CD14-positive monocyte (primary cell): ENCODE measurements around the gene ARHGEF6. TPM values are rescaled to one million over a fixed set of nuclear protein-coding genes. Genes with fewer than 3 reads are reported as not detected.

ENCODE experiments used
- DNase-seq, 3 donors: peaks; one replicate each; pipeline ENCODE4 v3.0.0-alpha.2; 2011 to 2022
- H2AFZ ChIP-seq: 2 replicates; pipeline ENCODE4 v1.6.0; 2012; ENCODE audit warnings: mild to moderate bottlenecking, low read depth, low read length, inconsistent platforms; ENCODE audit not compliant: insufficient read depth, poor library complexity, severe bottlenecking
- H3K27ac ChIP-seq, 2 donors: 1 replicate in 1 of 2; 2 replicates in 1 of 2; pipeline ENCODE4 v1.5.1; 2012 to 2013; ENCODE audit warnings: low read length in 2 of 2, control low read depth in 1 of 2, inconsistent platforms in 1 of 2, low read depth in 1 of 2, mild to moderate bottlenecking in 1 of 2
- H3K27me3 ChIP-seq, 2 donors: one replicate each; pipeline versions ENCODE4 v1.6.0 to v1.6.1; 2011 to 2013; ENCODE audit warnings: low read length in 2 of 2; ENCODE audit not compliant: control insufficient read depth in 2 of 2, insufficient read depth in 2 of 2
- H3K36me3 ChIP-seq, 2 donors: replicated peaks in 1 of 2; 1 replicate in 1 of 2; 2 replicates in 1 of 2; pipeline versions ENCODE4 v1.5.1 to v1.6.1; 2012 to 2013; ENCODE audit warnings: low read length in 2 of 2, control low read depth in 1 of 2, inconsistent platforms in 1 of 2, mild to moderate bottlenecking in 1 of 2; ENCODE audit not compliant: insufficient read depth in 2 of 2, control insufficient read depth in 1 of 2
- H3K4me1 ChIP-seq, 2 donors: 1 replicate in 1 of 2; 2 replicates in 1 of 2; pipeline versions ENCODE4 v1.5.1 to v1.6.1; 2012 to 2013; ENCODE audit warnings: low read length in 2 of 2, control low read depth in 1 of 2, inconsistent platforms in 1 of 2, mild to moderate bottlenecking in 1 of 2, moderate library complexity in 1 of 2; ENCODE audit not compliant: insufficient read depth in 2 of 2, control insufficient read depth in 1 of 2
- H3K4me2 ChIP-seq: replicated peaks from 2 replicates; pipeline ENCODE3; 2012; ENCODE audit warnings: low read length, moderate library complexity, mild to moderate bottlenecking; ENCODE audit not compliant: poor library complexity, severe bottlenecking; ENCODE audit errors: extremely low read depth
- H3K4me3 ChIP-seq, 3 experiments: fragments of 200-600 bp in 1 of 3; sonication (generic) in 1 of 3; replicated peaks in 1 of 3; 1 replicate in 2 of 3; 2 replicates in 1 of 3; pipeline ENCODE4 v1.5.1; 2011 to 2013; ENCODE audit warnings: low read length in 3 of 3, mild to moderate bottlenecking in 3 of 3, control low read depth in 2 of 3, low read depth in 2 of 3, inconsistent platforms in 1 of 3, moderate library complexity in 1 of 3
- H3K79me2 ChIP-seq: 2 replicates; pipeline ENCODE4 v1.6.0; 2012; ENCODE audit warnings: mild to moderate bottlenecking, control low read depth, inconsistent platforms, low read length, moderate library complexity; ENCODE audit not compliant: insufficient read depth
- H3K9ac ChIP-seq: 2 replicates; pipeline ENCODE4 v1.6.0; 2017; ENCODE audit warnings: low read length, mild to moderate bottlenecking; ENCODE audit not compliant: insufficient read depth, poor library complexity, severe bottlenecking
- H3K9me3 ChIP-seq, 2 donors: replicated peaks in 1 of 2; 1 replicate in 1 of 2; 2 replicates in 1 of 2; pipeline versions ENCODE4 v1.5.1 to v1.6.1; 2012 to 2013; ENCODE audit warnings: low read length in 2 of 2, control low read depth in 1 of 2; ENCODE audit not compliant: control insufficient read depth in 1 of 2, insufficient read depth in 1 of 2
- H4K20me1 ChIP-seq: 2 replicates; pipeline ENCODE4 v1.6.0; 2012; ENCODE audit warnings: mild to moderate bottlenecking, low read length, control low read depth, moderate library complexity; ENCODE audit not compliant: insufficient read depth
- H3K27ac Mint-ChIP-seq, 7 donors: one replicate each; pipeline ENCODE4 v1.8.0; 2020; ENCODE audit warnings: mild to moderate bottlenecking in 7 of 7, mixed read lengths in 7 of 7, moderate library complexity in 6 of 7, inconsistent platforms in 2 of 7
- H3K27me3 Mint-ChIP-seq, 3 donors: one replicate each; pipeline ENCODE4 v1.8.0; 2021 to 2022; ENCODE audit warnings: low read depth in 3 of 3, mild to moderate bottlenecking in 3 of 3, mixed read lengths in 3 of 3, moderate library complexity in 3 of 3, inconsistent platforms in 1 of 3
- H3K36me3 Mint-ChIP-seq, 2 donors: one replicate each; pipeline ENCODE4 v1.8.0; 2020; ENCODE audit warnings: mixed read lengths in 2 of 2, inconsistent platforms in 1 of 2, mild to moderate bottlenecking in 1 of 2
- H3K4me1 Mint-ChIP-seq: one replicate; pipeline ENCODE4 v1.8.0; 2020; ENCODE audit warnings: mild to moderate bottlenecking, mixed read lengths
- H3K4me3 Mint-ChIP-seq, 2 donors: one replicate each; pipeline ENCODE4 v1.8.0; 2020; ENCODE audit warnings: mild to moderate bottlenecking in 2 of 2, mixed read lengths in 2 of 2, moderate library complexity in 1 of 2
- H3K9me3 Mint-ChIP-seq, 7 donors: one replicate each; pipeline ENCODE4 v1.8.0; 2020 to 2022; ENCODE audit warnings: mixed read lengths in 7 of 7, mild to moderate bottlenecking in 6 of 7, moderate library complexity in 6 of 7, inconsistent platforms in 2 of 7
- WGBS: methylation state at CpG from one replicate; pipeline ENCODE4 v1.1.5; 2013; ENCODE audit warnings: missing lambda C conversion rate; ENCODE audit not compliant: insufficient coverage; 5-methylcytosine and 5-hydroxymethylcytosine counted together
- intact Hi-C, 2 donors: fragments of 100-400 bp; cut with micrococcal nuclease; formaldehyde crosslinking; loops; one replicate each; pipeline versions ENCODE4 v1.15.0 to v1.15.1; 2023
- polyA plus RNA-seq, 3 donors: library from polyadenylated mRNA; depleted of rRNA in 1 of 3; unstranded in 2 of 3; stranded (reverse) in 1 of 3; fragments of 300-500 nt in 2 of 3; fragments of >200 nt in 1 of 3; fragmentation: Illumina TruSeq in 2 of 3; gene quantifications; 1 replicate in 2 of 3; 2 replicates in 1 of 3; pipeline ENCODE4 v1.2.3, GENCODE V29; 2012 to 2021
- TF ChIP-seq, protein P1 (sequence below): fragments of 200-600 bp; IDR thresholded peaks from one replicate; pipeline ENCODE4 v1.8.0; 2022; ENCODE audit warnings: antibody characterized with exemption, mild to moderate bottlenecking

Gene ARHGEF6
- polyA plus RNA-seq, 3 donors, result 51.4 to 79.2 (median 57.0) TPM

GRCh38 chrX:136752346-136752745, 28.4 kb downstream of the ARHGEF6 start:
- peaks cover 65% of the 10 kb centered on the region for H3K4me1 Mint-ChIP-seq

DNA sequence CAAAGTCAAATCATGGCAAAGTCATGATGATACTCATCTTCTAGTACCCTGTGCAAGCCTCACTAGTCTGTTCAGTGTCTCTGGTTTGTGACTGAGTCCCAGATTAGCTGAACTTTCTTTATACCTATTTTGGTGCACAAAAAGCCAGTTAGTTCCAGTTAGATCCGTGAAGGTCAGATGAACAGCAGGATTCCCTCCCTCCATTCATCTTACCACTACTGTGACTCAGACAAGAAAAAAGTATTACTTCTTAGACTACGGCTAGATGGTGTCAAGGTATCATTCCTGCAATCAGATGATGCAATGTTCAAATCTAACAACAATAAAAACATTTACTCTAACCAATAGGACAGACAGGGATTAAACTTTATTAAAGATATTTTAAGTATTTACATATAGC, 30.4 kb downstream of the ARHGEF6 start:
- no peak overlapping the region for H2AFZ ChIP-seq
- H3K9me3 Mint-ChIP-seq, result peaks cover 0 to 1% (median 0%) of the 10 kb centered on the region in 7 donors
- H3K9me3 ChIP-seq, result no peaks in the 10 kb centered on the region
- H3K4me1 ChIP-seq, result peaks cover 67 to 87% of the 10 kb centered on the region in 2 donors
- peaks cover 2 to 4% of the 10 kb centered on the region in 2 donors for H3K36me3 Mint-ChIP-seq
- H3K27ac Mint-ChIP-seq, result no peak overlapping the region
- H3K27me3 ChIP-seq, result no peaks in the 10 kb centered on the region
- DNase-seq, result no peak
- intact Hi-C loops, result no loop called here
- WGBS, result no CpG with 5 or more reads among the region's 2 CpGs
- no peak overlapping the region for H3K4me3 Mint-ChIP-seq
- no peak overlapping the region for H3K9ac ChIP-seq
- peaks cover 5% of the 10 kb centered on the region for H4K20me1 ChIP-seq
- H3K79me2 ChIP-seq, result peaks cover 84% of the 10 kb centered on the region
- H3K4me3 ChIP-seq, result no peak overlapping the region
- H3K36me3 ChIP-seq, result no peaks in the 10 kb centered on the region
- peaks cover 79% of the 10 kb centered on the region for H3K4me1 Mint-ChIP-seq
- H3K4me2 ChIP-seq, result no peak overlapping the region
- no peaks in the 10 kb centered on the region for H3K27me3 Mint-ChIP-seq
- H3K27ac ChIP-seq, result peak overlapping the region in 1 of 2 donors; percentile 57
- TF ChIP-seq, protein P1, sequence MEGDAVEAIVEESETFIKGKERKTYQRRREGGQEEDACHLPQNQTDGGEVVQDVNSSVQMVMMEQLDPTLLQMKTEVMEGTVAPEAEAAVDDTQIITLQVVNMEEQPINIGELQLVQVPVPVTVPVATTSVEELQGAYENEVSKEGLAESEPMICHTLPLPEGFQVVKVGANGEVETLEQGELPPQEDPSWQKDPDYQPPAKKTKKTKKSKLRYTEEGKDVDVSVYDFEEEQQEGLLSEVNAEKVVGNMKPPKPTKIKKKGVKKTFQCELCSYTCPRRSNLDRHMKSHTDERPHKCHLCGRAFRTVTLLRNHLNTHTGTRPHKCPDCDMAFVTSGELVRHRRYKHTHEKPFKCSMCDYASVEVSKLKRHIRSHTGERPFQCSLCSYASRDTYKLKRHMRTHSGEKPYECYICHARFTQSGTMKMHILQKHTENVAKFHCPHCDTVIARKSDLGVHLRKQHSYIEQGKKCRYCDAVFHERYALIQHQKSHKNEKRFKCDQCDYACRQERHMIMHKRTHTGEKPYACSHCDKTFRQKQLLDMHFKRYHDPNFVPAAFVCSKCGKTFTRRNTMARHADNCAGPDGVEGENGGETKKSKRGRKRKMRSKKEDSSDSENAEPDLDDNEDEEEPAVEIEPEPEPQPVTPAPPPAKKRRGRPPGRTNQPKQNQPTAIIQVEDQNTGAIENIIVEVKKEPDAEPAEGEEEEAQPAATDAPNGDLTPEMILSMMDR, result no peak

More at GRCh38 chrX:136752346-136752745, 28.4 kb downstream of the ARHGEF6 start:
- Mint-ChIP-seq H3K27ac (peak overlapping the region in 1 of 7 donors; percentile 54), H3K4me3 (no peak overlapping the region), H3K36me3 (no peaks in the 10 kb centered on the region), H3K9me3 (peaks cover 0 to 1% (median 0%) of the 10 kb centered on the region in 7 donors), H3K27me3 (no peaks in the 10 kb centered on the region)
- H3K9ac ChIP-seq, result no peak overlapping the region
- peaks cover 48 to 67% of the 10 kb centered on the region in 2 donors for H3K4me1 ChIP-seq
- TF ChIP-seq, protein P1, result no peak
- intact Hi-C loops, result no loop called here
- H3K36me3 ChIP-seq, result no peaks in the 10 kb centered on the region
- no peak overlapping the region for H2AFZ ChIP-seq
- H3K79me2 ChIP-seq, result peaks cover 93% of the 10 kb centered on the region
- no peaks in the 10 kb centered on the region for H3K9me3 ChIP-seq
- H4K20me1 ChIP-seq, result peaks cover 5% of the 10 kb centered on the region
- WGBS, result 100% methylated on average over 1 of the region's 4 CpGs
- DNase-seq, result no peak
- H3K27ac ChIP-seq, result no peak overlapping the region
- H3K4me2 ChIP-seq, result no peak overlapping the region
- no peak overlapping the region for H3K4me3 ChIP-seq
- H3K27me3 ChIP-seq, result no peaks in the 10 kb centered on the region
